Activated CD4-positive, alpha-beta T cell treated with anti-CD3 and anti-CD28 coated beads, Interleukin-2, Interleukin-4, amounts not matched to agents 100 ng/mL and 50 ng/mL, durations not matched to agents 16 hours and 8 hours (primary cell): Measurements from ENCODE around the gene EYA4.
"Not testable (repeated sequence)": the region's sequence is repeated elsewhere in the genome, so short reads cannot be mapped to it uniquely, and the experiment has no call there.

Source experiments
- DNase-seq: peaks from one replicate; pipeline ENCODE4 v3.0.0-alpha.2; 2020; ENCODE audit warnings: low spot score

EYA4 gene

GRCh38 chr6:133352046-133352445 lies 110.9 kb downstream of the EYA4 start:
- no peak for DNase-seq

DNA sequence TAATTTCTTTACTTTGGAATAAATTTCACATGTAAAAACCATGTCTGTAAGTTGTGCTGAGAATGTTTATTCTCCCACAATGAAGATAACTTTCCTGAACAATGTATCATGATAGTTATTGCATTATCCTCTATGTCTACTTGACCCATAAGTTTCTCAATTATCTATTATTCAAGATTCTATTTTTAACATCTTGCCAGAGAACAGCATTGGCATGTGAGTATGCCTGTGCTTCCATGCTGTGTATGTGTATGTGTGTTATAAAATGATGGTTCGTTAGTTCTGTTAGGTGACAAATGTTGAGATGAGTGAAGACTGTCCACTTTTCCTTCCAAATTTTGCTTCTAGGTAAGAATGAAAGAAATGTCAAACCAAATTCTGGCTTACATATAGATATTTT lies 111.9 kb downstream of the EYA4 start:
- DNase-seq, result no peak

DNA sequence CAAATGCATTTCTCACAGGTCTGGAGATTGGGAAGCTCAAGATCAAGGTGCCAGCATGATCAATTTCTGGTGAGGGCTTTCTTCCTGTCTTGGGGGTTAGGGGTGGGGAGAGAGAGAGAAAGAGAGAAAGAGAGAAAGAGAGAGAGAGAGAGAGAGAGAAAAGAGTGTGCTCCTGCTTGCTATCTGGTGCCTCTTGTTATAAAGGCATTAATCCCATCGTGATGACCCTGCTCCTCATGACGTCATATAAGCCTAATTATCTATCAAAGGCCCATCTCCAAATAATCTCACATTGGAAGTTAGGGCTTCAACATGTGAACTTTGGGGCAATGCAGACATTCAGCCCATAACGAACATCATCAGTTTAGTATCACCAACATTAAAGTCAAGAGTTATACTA lies 114.8 kb downstream of the EYA4 start:
- DNase-seq, result no peak

DNA sequence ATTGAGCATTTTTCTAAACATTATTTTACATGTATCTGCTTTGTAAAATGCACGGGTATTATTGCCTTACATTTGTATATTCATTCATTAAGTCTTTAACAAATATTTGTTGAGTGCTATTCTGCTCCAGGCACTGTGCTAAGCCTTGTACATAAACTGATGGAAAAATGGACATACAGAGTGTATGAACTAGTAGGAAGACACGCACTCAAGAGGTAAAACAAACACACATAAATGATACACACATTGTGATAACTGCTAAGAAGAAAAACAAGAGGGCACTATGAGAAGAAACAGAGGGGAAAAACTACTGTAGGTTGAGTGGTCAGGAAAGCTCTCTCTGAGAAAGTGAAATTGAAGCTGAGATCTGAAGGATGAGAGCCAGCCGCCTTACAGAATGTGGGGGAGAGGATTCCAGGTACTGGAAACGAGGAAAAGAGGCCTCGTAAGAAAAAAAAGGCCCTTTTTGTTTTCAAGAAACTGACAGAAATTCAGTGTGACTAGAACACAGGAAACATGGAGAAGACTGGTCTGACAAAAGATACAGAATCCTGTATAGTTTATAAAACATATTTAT lies 117.5 kb downstream of the EYA4 start:
- DNase-seq, result no peak

DNA sequence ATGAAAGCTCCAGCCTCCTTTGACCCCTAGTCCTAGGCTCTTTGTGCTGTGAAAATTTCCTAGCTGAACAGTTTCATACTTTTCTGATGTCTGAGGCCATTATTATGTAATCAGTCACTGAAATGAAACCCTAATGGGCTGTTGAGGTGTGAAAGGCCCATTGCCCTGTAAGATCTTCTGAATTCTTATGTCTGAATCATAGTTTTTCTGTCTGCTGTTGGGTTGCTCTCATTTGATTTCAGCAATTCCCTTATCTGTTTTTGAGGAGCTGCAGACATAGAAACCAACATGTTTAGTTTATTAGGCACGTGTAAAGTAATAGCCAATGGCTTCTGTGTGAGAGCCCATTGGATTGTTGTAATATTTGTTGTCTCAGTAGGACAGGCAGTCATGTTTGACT lies 118.1 kb downstream of the EYA4 start:
- DNase-seq, result no peak

GRCh38 chr6:133359760-133360159 lies 118.6 kb downstream of the EYA4 start:
- DNase-seq, result no peak

GRCh38 chr6:133360194-133360593 lies 119.0 kb downstream of the EYA4 start:
- no peak for DNase-seq

- DNase-seq, result no peak
Measured at GRCh38 chr6:133362813-133363212, 121.7 kb downstream of the EYA4 start.

DNA sequence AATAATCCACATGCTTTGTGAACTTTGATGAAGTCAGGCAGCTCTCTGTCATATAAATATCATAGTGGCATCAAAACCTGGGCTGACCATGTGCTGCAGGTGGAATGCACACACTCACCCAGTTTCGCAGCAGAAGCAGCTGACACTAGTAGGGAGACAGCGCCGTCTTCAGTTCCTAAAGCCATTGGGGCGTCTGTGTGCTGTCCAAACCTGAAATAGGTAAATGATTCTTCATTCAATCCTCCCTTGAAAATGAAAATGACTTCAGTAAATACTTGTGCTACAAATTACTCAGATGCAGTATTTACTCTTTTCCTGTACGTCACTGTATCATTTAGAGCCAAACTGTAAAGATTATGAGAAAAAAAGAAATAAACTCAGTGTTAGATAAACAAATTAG lies 127.5 kb downstream of the EYA4 start:
- DNase-seq, result no peak

GRCh38 chr6:133369773-133370272 lies 128.7 kb downstream of the EYA4 start:
- DNase-seq, result no peak

- no peak for DNase-seq
Measured at GRCh38 chr6:133376743-133377142, 135.6 kb downstream of the EYA4 start.

GRCh38 chr6:133377219-133377618 lies 136.1 kb downstream of the EYA4 start:
- DNase-seq, result no peak

- no peak for DNase-seq
Measured at GRCh38 chr6:133380047-133380446, 138.9 kb downstream of the EYA4 start.

- DNase-seq, result no peak
Measured at GRCh38 chr6:133380723-133381122, 139.6 kb downstream of the EYA4 start.

- no peak for DNase-seq
Measured at GRCh38 chr6:133388731-133389130, 147.6 kb downstream of the EYA4 start.

- DNase-seq, result no peak
Measured at GRCh38 chr6:133390168-133390567, 149.0 kb downstream of the EYA4 start.

- DNase-seq, result no peak
Measured at GRCh38 chr6:133392015-133392414, 150.9 kb downstream of the EYA4 start.

GRCh38 chr6:133392641-133393040 lies 151.5 kb downstream of the EYA4 start:
- no peak for DNase-seq

DNA sequence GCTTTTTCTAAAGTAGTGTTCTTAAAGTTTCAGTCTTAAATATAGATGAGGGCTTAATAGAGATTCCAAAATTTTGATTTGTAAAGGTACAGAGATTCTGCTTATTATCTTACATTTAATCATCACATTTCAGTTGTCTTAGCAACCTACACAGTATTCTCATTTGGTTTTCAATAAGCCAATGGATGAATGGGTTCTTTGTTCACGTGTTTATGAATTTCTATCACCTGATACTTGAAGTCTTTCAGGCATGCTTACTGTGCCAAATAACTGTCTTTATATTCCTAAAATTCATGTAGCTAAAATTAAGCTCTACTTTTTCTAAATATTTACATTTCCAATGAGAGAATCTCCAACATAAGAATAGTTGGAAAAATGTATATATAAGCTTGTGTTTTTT lies 152.7 kb downstream of the EYA4 start:
- DNase-seq, result no peak

GRCh38 chr6:133394630-133395029 lies 153.5 kb downstream of the EYA4 start:
- DNase-seq, result no peak

- no peak for DNase-seq
Measured at GRCh38 chr6:133396233-133396983, 155.3 kb downstream of the EYA4 start.

GRCh38 chr6:133396984-133397348 lies 155.8 kb downstream of the EYA4 start:
- DNase-seq, result no peak

DNA sequence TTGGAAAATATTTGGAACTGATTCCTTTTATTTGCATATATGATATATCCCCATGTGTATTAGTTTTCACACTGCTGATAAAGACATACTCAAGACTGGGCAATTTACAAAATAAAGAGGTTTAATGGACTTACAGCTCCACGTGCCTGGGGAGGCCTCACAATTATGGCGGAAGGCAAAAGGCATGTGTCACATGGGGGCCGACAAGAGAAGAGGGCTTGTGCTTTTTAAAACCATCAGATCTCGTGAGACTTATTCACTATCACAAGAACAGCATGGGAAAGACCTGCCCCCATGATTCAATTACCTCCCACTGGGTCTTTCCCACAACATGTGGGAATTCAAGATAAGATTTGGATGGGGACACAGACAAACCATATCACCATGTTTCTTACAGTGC lies 156.4 kb downstream of the EYA4 start:
- not testable (repeated sequence) for DNase-seq

- no peak for DNase-seq
Measured at GRCh38 chr6:133399426-133399825, 158.3 kb downstream of the EYA4 start.
